Putamen (tissue), 1 donor: ENCODE measurements around the gene ENTR1.
"Not testable (repeated sequence)": the region's sequence is repeated elsewhere in the genome, so short reads cannot be mapped to it uniquely, and the experiment has no call there.

Source experiments
- DNase-seq: peaks from one replicate; pipeline ENCODE4 v3.0.0-alpha.2; 2016; ENCODE audit warnings: low spot score

ENTR1 gene

DNA sequence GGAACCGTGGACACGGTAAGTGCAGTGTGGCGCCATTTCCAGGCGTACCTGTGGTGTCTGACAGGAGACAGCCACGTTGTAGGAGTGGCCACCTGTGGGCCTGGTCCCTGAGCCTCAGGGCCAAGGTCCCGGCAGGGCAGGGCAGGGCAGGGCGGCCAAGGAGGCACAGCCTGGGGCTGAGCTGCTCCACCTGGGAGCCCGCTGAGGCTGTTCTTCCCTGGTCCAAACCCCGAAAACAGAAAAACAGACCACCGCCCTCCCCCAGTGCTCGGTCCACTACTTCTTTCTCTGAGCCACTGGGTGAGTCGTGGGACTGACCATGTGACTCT is 8.6 kb upstream of the ENTR1 start:
- DNase-seq: no peak

DNA sequence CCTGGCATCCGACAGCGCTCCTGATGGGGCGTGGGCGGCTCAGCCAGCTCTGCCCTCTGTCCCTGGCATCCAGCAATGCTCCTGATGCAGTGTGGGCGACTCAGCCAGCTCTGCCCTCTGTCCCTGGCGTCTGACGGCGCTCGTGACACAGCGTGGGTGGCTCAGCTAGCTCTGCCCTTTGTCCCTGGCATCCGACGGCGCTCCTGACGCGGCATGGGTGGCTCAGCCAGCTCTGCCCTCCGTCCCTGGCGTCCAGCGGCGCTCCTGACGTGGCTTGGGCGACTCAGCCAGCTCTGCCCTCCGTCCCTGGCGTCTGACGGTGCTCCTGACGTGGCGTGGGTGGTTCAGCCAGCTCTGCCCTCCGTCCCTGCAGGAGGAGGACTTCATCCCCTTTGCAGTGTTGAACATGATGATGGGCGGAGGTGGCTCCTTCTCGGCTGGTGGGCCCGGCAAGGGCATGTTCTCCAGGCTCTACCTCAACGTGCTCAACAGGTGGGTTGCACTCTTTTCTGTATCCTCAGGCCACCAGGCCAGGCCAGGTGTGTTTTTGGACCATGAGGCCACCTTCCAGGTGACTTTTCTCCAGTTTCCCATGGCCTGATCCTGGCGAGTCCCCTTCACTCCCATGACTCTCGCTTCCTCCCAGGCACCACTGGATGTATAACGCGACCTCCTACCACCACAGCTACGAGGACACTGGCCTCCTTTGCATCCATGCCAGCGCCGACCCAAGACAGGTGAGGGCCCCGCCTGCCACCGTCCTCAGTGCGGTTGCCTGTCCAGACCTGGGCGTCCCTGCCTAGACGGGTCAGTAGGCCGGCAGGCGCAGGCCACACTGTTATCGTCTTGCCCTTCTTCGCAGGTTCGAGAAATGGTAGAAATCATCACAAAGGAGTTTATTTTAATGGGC is 8.0 kb upstream of the ENTR1 start:
- DNase-seq: no peak

DNA sequence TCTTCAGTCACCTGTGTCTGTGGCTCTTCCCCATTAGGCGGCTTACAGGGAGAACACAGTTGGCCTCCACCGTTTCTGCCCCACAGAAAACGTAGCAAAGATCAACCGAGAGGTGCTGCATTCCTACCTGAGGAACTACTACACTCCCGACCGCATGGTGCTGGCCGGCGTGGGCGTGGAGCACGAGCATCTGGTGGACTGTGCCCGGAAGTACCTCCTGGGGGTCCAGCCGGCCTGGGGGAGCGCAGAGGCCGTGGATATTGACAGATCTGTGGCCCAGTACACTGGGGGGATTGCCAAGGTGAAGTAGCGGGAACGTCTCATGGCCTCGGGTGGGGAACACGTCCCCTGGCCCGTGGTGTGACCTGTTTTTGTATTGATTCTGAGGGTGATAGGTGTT is 6.5 kb upstream of the ENTR1 start:
- no peak for DNase-seq

DNA sequence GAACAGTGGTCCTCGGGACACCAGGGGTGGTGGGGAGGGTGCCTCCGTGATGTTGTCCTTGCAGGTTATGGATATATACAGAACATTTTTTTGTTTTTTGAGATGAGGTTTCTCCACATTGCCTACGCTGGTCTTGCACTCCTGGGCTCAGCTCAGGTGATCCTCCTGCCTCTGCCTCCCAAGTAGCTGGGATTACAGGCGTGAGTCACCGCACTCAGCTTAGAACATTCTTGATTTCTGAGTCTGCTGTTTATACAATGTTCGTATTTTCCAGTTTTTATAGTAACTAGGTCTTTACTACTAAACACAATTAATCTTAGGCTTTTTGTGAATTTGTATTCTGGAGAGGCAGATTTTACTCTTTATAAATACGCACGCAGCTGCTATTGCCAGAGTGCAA is 6.0 kb upstream of the ENTR1 start:
- DNase-seq: no peak

DNA sequence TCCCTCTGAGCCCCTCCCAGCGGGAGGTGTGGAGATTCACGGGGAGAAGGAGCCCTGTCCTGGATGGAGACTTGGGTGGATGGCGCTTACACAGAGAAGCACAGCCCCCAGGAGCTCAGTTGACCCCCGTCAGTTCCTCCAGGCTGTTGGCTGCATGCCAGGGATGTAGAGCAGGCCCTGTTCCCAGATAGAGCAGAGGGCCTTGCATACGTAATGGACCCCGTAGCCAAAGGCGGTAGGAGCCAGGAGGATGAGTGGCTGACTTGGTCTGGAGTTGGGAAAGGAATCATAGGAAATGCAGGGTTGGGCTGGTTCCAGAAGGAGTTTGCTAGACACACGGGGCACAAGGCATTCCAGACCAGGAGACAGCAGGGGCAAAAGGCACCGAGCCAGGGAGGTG is 2.5 kb upstream of the ENTR1 start:
- no peak for DNase-seq

DNA sequence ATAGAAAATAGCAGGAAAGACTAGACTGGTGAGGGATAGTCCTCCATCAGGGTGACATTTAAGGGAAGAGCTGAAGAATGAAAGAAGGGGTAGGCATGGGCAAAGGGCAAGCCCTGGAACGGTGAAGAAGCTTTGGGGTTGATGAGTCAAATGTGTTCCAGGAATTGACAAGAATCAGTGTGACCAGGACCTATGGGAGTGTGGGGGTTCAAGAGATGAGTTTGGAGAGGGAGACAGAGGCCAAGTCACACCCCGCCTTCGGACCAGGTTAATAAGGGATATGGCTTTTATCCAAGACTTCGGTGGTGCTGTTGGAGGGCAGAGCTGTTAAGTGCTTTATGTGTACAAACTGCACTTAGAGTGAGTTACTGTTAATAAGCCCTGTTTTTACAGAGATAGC is 964 bp upstream of the ENTR1 start:
- DNase-seq: no peak

DNA sequence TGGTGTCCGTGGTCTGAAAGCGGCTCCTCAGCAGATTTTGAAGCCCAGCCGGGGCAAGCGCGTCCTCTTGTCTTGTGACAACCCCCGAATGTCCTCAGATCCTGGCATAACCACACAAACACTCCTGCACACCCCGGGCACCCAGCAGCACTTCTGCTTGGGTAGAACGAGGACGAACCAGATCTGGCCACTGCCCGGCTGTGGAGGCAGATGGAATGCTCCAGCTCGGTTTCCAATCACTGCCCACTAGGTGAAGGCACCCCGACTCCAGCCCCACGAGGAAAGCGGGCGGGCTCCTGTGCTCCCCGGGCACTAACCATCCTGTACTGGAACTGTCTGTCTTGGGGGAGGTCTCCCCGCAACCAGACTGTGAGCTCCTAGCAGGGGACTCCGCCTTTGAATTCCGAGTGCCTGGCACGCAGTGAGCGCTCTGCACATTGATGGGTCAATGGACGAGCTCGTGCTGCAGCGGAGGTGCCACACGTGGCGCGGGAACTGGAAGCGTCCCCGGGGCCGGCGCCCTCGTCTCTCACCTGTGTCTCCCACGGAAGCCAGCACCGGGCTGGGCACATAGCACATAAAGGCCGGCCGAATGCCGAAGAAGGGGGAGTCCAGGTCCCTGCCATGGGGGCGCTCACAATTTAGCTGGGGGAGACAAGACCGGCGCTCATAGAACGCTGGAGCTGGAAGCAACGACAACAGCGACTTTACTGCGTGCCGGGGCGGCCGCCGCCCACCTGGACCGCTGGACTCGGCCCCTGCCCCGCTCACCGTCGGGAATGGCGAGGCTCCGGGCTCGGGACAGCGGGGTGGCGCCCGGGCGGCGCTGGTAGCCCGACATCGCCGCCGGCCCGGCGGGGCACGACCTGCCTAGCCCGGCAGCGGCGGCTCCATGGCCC is 608 bp downstream of the ENTR1 start:
- DNase-seq: no peak

DNA sequence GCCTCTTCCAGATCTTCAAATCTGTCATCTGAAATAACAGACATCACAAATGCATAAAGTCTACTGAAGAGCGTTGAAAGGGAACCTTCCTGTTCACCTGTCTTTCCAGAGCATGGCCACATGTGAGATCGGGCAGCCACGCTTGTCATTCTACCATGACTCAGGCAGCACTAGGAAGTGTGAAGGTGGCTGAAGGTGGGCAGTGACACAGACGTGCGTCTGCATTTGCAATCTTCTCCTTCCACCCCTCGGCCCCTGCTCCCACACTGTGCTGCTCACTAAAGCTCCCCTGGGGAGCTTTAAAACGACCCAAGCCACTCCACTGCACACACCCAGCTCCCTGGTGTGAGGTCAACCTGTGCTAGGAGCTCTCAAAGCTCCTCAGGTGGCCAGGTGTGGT is 2.5 kb downstream of the ENTR1 start:
- DNase-seq: no peak

DNA sequence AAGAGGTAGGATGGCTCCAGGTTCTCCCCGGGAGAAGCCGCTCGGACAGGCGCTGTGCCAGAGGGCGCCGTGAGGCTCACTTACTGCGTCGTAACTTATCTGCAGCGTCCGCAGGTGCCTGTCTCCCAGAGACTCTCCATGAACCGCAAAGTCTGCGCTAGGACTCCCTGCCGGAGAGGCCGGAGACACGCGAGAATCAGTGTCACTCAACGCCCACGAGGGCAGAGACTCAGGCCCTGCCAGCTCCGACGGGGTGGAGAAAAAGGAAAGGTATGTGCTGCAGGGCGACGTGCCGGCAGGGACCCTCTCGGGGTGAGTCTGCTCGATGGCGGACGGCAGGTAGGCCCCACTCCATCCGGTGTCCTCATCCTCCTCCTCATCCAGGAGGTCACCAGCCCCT is 3.4 kb downstream of the ENTR1 start:
- not testable (repeated sequence) for DNase-seq

DNA sequence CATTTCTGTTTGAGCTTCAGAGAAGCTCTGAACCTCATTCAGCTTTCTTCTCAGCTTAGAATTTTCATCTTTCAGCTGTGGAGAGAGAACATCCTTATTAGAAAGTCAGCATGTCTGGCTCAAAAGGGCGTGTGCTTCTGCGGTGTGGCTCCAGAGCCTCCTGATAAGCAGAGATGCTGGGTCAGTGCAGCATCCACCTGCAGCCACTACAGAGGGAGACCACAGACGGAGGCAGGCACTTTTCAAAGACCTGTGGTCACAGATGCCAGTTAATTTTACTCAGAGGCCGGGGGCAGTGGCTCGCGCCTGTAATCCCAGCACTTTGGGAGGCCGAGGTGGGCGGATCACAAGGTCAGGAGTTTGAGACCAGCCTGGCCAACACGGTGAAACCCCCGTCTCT is 4.5 kb downstream of the ENTR1 start:
- DNase-seq: not testable (repeated sequence)

DNA sequence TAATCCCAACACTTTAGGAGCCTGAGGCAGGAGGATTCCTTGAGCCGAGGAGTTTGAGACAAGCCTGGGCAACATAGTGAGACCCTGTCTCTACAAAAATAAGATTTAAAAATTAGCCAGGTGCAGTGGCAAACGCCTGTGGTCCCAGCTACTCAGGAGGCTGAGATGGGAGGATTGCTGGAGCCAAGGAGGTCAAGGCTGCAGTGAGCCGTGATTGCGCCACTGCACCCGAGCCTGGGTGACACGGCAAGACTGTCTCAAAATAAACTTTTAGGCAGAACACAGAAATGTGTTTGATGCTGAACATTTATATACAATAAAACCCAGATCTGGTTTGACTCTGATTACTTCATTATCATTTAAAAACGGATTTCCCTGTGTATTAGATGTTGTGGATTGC is 4.9 kb downstream of the ENTR1 start:
- DNase-seq: no peak

DNA sequence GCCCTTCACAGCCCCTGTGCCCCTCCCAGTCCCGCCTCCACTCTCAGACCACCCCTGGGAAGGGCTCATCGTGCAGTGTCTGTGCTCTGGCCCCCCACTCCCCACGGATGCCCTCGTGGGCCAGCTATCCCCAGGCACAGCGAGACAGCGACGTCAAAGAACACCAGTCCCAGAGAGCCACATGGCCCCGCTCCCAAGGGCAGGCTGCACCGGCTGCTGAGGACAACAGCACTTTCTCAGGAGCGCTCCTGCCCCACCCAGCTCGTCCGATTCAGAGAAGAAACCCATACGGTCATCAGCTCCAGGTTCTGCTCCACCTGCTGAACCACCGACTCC is 5.6 kb downstream of the ENTR1 start:
- DNase-seq: no peak

DNA sequence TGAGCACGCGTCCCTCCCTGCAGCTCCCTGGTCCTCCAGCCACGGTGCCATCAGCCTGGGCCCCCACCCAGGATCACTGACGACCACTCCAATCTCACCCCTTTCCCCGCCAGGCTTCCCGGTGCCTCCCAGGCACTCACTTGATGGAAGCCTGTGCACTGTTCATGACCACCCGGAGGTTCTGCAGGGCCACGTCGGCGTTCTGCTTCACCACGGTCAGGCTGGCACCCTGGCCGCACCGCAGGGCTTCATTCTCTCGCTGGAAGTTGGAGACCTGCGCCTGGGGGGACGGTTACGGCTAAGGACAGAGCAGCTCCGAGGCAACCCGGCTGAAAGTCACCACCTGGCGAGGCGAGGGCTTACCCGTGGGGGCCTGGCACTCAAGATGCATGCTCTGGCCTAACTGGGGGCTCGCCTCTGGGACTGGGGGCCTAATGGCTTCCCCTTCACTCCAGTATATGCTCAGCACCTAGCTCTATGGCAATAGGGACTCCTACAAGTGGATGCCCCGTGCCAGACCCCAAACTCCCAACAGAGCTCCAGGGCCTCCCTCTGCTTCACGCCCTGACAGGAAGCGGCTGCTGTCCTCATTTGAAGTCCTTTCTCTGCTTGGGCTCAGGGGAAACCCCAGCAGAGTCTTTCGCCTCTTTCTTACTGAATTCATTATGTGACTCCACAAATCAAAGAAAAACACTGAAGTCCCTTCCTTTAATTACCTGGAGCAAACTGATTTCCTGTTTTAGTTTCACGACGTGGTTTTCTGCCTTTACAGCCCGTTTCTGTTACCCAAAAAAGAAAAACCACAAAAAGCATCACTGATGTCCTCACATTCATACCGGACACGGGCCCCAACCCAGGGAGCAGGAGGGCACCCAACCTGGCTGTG is 6.3 kb downstream of the ENTR1 start:
- no peak for DNase-seq

DNA sequence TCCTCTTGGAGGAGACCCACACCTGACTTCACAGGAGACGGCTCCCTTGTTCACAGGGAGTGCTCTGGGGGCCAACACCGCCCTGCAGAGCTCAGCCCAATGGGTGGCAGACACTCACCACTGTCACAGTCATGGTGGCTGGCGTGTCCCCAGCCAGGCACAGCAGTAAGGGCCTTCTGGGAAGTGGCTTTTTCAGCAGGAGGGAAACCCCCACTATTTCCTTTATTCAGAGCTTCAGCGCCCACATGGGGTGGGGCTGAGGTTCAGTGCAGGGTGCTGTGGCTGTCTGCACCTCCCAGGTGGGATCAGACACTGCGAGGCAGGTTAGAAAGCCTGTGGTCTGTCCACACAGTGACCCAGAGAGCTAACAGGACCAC is 6.9 kb downstream of the ENTR1 start:
- DNase-seq: no peak

DNA sequence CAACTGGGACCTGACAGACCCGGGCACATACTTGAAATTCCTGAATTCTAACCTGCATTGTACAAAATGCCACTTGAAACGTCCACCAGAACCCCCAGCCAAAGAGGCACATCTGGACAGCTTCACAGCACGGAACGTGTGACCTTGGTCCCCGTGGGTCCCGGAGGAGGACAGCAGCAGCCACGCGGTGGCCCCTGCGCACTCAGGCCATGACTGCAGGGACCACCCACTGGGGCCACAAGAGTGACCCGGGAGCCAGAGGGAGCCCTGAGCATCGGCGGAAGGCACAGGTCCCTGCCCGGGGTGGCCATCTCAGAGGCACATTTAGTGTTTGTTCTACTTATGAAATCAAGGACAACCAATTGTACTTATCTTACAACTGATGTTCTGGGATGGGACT is 8.3 kb downstream of the ENTR1 start:
- no peak for DNase-seq

DNA sequence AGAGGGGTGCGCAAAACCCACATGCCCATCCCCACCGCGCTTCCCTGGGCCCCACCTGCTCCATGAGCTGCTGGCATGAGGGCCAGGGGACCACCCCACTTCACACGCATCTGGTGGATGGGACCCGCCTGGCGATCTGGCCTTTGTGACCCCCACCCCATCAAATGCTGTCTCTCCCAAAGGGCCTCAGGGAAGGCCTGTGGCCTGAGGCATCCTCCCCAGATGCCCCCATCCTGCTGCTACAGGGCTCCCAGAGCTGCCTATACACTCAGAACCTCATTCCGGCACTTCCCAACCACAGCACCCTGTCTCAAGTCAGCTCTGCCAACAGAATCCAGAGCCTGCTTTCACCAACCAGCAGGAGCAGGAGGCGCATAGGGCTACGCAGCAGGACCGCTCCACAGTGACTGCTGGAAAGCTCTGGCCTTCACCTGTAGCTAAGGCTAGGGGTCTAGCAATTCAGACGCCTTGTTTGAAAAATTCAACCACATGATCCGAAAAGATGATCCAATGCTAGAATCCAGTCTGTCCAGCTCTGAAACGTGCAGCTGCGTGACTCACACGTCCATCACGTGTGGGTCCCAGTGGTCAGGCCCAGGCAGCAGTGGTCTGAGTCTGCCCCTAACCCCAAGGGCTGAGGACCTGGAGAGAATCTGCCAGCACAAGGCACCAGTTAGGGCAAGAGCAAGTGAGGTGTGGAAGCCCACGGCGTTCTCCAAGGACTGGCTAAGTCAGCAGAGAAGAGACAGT is 9.1 kb downstream of the ENTR1 start:
- DNase-seq: no peak

DNA sequence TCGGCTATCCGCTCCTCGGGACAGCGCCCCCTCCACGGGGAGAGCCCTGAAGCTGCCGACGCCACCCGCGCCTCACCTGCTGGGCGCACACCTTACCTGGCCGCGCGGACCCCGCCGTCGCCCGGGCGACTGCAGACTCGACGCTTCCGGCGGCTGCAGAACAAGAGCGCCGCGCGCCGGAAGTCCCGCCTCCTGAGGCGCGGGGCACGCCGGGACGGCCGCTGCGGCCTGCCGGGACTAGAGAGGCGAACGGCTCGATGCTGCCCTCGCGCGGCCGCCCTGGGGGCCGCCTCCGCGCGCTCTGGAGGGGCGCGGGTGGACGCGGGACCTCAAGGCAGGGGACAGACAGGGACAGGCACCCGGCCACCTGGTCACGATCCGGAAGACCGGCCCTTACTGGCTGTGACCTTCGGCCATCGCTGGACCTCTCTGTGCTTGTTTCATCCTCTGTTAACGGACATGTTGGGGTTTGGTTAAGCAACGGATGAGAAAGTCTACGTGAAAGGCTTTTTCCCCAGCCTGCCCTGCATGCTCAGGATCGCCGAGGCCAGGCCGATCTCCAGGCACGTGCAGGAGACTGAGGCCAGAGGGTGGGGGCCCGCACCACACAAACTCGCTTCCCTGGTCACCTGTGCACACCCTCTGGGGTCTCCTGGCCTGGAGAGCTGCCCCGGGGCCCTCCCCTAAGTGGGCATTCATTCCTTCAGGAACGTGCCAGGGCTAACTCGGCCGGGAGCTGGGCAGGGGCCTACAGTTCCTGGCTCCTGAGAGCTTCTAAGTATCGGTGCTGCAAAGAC is 10.2 kb downstream of the ENTR1 start, which contains the start of gene SNAPC4:
SNAPC4 (minus strand) TSS at position 133 of the 797 bp plus-strand sequence. CDS start 1,742 bp downstream, outside the sequence.
- DNase-seq: peak; percentile 86

DNA sequence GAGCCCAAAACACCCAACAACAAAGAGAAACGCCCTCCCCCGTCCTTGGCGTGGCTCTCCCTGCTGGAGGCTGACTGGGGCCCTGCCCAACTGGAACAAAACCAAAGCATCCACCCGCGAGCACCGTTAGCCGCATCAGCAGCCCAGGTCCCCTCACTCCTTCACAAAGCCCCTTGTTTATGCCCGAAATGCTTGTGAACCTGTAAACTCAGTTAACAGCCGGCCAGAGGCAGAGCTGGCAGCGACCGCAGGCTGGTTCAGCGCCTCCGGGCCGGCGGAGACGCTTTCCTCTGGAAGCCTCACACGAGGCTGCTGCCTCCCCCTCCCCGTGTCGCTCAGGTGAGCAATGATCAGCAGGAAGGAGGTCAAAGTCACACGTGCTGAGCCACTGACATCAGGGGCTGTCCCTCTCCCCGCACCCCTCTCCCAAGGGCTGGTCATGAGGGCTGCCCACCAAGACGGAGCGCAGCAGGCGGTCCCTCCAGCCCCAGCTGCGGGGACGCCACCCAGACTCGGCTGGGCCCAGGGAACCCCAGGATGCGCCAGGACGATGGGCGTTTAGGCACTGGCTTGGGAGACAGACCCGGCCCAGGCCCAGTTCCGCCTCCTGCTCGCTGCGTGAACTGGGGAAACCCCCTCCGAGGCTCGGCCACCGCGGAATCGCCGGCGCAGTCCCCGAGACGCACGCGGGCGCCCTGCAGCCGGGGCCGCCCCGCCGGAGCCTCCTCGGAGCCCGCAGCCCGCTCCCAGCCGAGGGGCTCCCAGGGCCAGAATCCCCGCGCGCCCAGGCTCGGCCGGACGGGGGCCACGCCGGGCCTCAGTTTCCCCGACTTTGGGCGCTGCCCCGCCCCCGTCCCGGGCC is 11.0 kb downstream of the ENTR1 start:
- DNase-seq: no peak

DNA sequence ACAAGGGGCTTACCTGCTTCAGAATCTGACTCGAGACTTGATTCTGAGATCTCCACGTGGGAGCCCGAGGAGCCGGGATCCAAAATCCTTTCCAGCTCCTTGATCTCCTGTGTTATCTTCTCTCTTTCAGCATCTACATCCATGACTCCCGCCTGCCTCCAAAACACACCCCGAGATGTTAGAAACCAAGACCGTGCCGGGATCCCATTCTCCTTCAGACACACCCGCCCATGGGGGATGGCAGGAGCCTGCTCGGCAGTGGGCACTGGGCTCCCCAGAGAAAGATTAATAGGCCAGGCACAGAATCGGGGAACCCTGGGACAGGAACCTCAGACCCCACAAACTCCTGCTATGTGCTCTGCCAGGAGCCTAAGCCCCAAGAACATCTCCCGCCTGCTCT is 12.1 kb downstream of the ENTR1 start:
- no peak for DNase-seq

DNA sequence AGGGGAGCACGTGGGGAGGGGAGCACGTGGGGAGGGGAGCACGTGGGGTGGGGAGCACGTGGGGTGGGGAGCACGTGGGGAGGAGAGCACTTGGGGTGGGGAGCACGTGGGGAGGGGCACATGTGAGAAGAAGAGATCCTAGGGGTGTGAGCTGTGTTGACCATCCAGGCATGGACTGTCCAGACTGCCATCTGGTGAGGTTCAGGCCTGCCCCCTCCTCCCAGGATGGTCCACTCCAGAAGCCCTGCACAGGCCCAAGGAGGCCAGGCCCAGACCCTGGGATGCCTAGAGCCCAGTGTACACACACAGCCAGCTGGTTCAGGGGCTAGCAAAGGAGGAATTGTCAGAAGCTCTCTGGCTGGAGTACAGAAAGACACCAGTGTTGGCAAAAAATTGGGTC is 12.8 kb downstream of the ENTR1 start:
- DNase-seq: no peak
